GM19328 (cell line): Measurements from ENCODE around the gene LRIT2.

Experiments used
- ATAC-seq: cut with Tn5 transposase; IDR thresholded peaks from one replicate; pipeline ENCODE4 v1.9.1; 2021; ENCODE audit warnings: mild to moderate bottlenecking, moderate library complexity; ENCODE audit not compliant: unreplicated experiment

LRIT2 gene

GRCh38 chr10:84205853-84206525 is 19.4 kb downstream of the LRIT2 start:
- no peak for ATAC-seq

- ATAC-seq: peak; percentile 68
These were observed 20.1 kb downstream of the LRIT2 start for GRCh38 chr10:84205049-84205852.

- no peak for ATAC-seq
These were observed 20.7 kb downstream of the LRIT2 start for GRCh38 chr10:84204610-84205009.

GRCh38 chr10:84204122-84204521 is 21.2 kb downstream of the LRIT2 start:
- ATAC-seq: no peak

GRCh38 chr10:84202349-84202748 is 23.0 kb downstream of the LRIT2 start:
- ATAC-seq: no peak

- ATAC-seq: no peak
These were observed 23.7 kb downstream of the LRIT2 start for GRCh38 chr10:84201682-84202081.

GRCh38 chr10:84201244-84201606 is 24.1 kb downstream of the LRIT2 start:
- no peak for ATAC-seq

- ATAC-seq: no peak
These were observed 24.7 kb downstream of the LRIT2 start for GRCh38 chr10:84200537-84201243.

GRCh38 chr10:84198206-84198915 is 27.0 kb downstream of the LRIT2 start:
- ATAC-seq: no peak

- ATAC-seq: no peak
These were observed 27.7 kb downstream of the LRIT2 start for GRCh38 chr10:84197643-84198042.

- ATAC-seq: no peak
These were observed 28.4 kb downstream of the LRIT2 start for GRCh38 chr10:84196941-84197340.

- ATAC-seq: no peak
These were observed 29.3 kb downstream of the LRIT2 start for GRCh38 chr10:84196083-84196482.

GRCh38 chr10:84195044-84195830 is 30.1 kb downstream of the LRIT2 start:
- ATAC-seq: no peak

GRCh38 chr10:84194424-84195043 is 30.8 kb downstream of the LRIT2 start, which contains the start of gene CDHR1:
TSS of gene CDHR1 (plus strand) at chr10:84194537. CDS start at chr10:84194761, 224 bp downstream.
- peak; percentile 62 for ATAC-seq

GRCh38 chr10:84193846-84194423 is 31.4 kb downstream of the LRIT2 start:
- no peak for ATAC-seq

- no peak for ATAC-seq
These were observed 32.0 kb downstream of the LRIT2 start for GRCh38 chr10:84193327-84193726.

GRCh38 chr10:84191106-84191505 is 34.2 kb downstream of the LRIT2 start:
- no peak for ATAC-seq

- ATAC-seq: no peak
These were observed 34.7 kb downstream of the LRIT2 start for GRCh38 chr10:84190621-84191020.

GRCh38 chr10:84188815-84189214 is 36.5 kb downstream of the LRIT2 start:
- ATAC-seq: no peak
